DND-41 (cell line): ENCODE data around the gene SIN3A.

Experiments used
- EZH2 ChIP-seq: IDR thresholded peaks from 3 replicates; pipeline ENCODE4 v1.6.1; 2012; ENCODE audit warnings: borderline replicate concordance, low read depth, mild to moderate bottlenecking, moderate library complexity, low read length, inconsistent platforms; ENCODE audit not compliant: severe bottlenecking
- TF ChIP-seq, protein P1 (sequence below): IDR thresholded peaks from 2 replicates; pipeline ENCODE4 v1.5.1; 2012; ENCODE audit warnings: borderline replicate concordance, low read length, moderate library complexity, mild to moderate bottlenecking; ENCODE audit not compliant: poor library complexity, severe bottlenecking; ENCODE audit errors: extremely low read depth

- no peak for TF ChIP-seq EZH2
- TF ChIP-seq, protein P1, sequence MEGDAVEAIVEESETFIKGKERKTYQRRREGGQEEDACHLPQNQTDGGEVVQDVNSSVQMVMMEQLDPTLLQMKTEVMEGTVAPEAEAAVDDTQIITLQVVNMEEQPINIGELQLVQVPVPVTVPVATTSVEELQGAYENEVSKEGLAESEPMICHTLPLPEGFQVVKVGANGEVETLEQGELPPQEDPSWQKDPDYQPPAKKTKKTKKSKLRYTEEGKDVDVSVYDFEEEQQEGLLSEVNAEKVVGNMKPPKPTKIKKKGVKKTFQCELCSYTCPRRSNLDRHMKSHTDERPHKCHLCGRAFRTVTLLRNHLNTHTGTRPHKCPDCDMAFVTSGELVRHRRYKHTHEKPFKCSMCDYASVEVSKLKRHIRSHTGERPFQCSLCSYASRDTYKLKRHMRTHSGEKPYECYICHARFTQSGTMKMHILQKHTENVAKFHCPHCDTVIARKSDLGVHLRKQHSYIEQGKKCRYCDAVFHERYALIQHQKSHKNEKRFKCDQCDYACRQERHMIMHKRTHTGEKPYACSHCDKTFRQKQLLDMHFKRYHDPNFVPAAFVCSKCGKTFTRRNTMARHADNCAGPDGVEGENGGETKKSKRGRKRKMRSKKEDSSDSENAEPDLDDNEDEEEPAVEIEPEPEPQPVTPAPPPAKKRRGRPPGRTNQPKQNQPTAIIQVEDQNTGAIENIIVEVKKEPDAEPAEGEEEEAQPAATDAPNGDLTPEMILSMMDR: no peak
Measured at GRCh38 chr15:75361361-75361988, 90.0 kb downstream of the SIN3A start.
